Measurements from ENCODE around the gene CLDN25. TPM values are rescaled to one million over a fixed set of nuclear protein-coding genes. Genes with fewer than 3 reads are reported as not detected.

CLDN25 gene
- total RNA-seq (not detected), total RNA-seq (0 to 0.08 (median 0) reads per million in 172 experiments)
- polyA plus RNA-seq (2013, experiment 1 of 2): not detected
- not detected for polyA plus RNA-seq (2013, experiment 2 of 2)

GRCh38 chr11:113779496-113779895, at the start of gene CLDN25:
Gene CLDN25, plus strand, starts transcription at chr11:113779796. Its CDS starts 0 bp downstream, at chr11:113779796.
- Mint-ChIP-seq H3K9me3 (no peaks in the 10 kb centered on the region), H3K27me3 (peaks cover 28% of the 10 kb centered on the region), H3K27ac (no peak within 1 kb of the TSS), H3K4me3 (no peak within 1 kb of the TSS), H3K36me3 (ENCODE audit: low read depth) (no peaks in the 10 kb centered on the region), H3K4me1 (ENCODE audit: low read depth) (peaks cover 2% of the 10 kb centered on the region)
- TF ChIP-seq CTCF (IDR thresholded peaks at IDR 0.05): no peak
- Histone ChIP-seq H3K9me3 (ENCODE audit: control insufficient read depth in 1 of 2, insufficient read depth in 1 of 2, low read length in 2 of 2) (no peaks in the 10 kb centered on the region), H3K4me1 (ENCODE audit: insufficient read depth, low read length) (no peaks in the 10 kb centered on the region), H3K27ac (ENCODE audit: low read depth in 1 of 2, low read length in 2 of 2) (no peak within 1 kb of the TSS), H3K36me3 (ENCODE audit: insufficient read depth, low read length) (no peaks in the 10 kb centered on the region), H3K4me3 (ENCODE audit: low read length) (no peak within 1 kb of the TSS), H3K27me3 (ENCODE audit: control insufficient read depth in 1 of 2, insufficient read depth in 2 of 2, low read length in 2 of 2) (peaks cover 0 to 20% of the 10 kb centered on the region in 2 experiments)
- POLR2A ChIA-PET: no interaction called here
- intact Hi-C loops (cut with DNase I, micrococcal nuclease): loop anchor here (10.0 kb wide), 4 partner anchors 465 to 1705 kb away; partner anchors contain the start of genes NKAPD1 (in 1 of the 2), PIH1D2 (in 1 of the 2) and TTC12 (in 1 of the 2)
- CTCF ChIA-PET: no interaction called here
- DNase-seq (no peak), ATAC-seq (ENCODE audit: poor library complexity) (no peak)

GRCh38 chr11:113730887-113731726, 48.5 kb upstream of the CLDN25 start:
- no peak for TF ChIP-seq CTCF (IDR thresholded peaks at IDR 0.05)
- Histone ChIP-seq H3K4me3 (ENCODE audit: low read length) (no peak overlapping the region), H3K27ac (ENCODE audit: low read depth in 1 of 2, low read length in 2 of 2) (no peak overlapping the region), H3K36me3 (ENCODE audit: insufficient read depth, low read length) (peaks cover 18% of the 10 kb centered on the region), H3K4me1 (ENCODE audit: insufficient read depth, low read length) (no peaks in the 10 kb centered on the region), H3K9me3 (ENCODE audit: control insufficient read depth in 1 of 2, insufficient read depth in 1 of 2, low read length in 2 of 2) (no peaks in the 10 kb centered on the region), H3K27me3 (ENCODE audit: control insufficient read depth in 1 of 2, insufficient read depth in 2 of 2, low read length in 2 of 2) (no peaks in the 10 kb centered on the region)
- H3K9me3 Mint-ChIP-seq: no peaks in the 10 kb centered on the region
- H3K4me1 Mint-ChIP-seq (ENCODE audit: low read depth): no peaks in the 10 kb centered on the region
- CTCF ChIA-PET: no interaction called here
- POLR2A ChIA-PET: no interaction called here
- peaks cover 40% of the 10 kb centered on the region for H3K36me3 Mint-ChIP-seq (ENCODE audit: low read depth)
- intact Hi-C loops (cut with DNase I, micrococcal nuclease): loop anchor here (2.0 to 5.0 kb wide), 2 partner anchors 424 to 426 kb away; no protein-coding TSS in a partner anchor
- no peak overlapping the region for H3K4me3 Mint-ChIP-seq
- peak in 1 of 14 experiments; percentile 1 for DNase-seq
- no peak for ATAC-seq (ENCODE audit: poor library complexity)
- H3K27ac Mint-ChIP-seq: no peak overlapping the region
- no peaks in the 10 kb centered on the region for H3K27me3 Mint-ChIP-seq

GRCh38 chr11:113732092-113732491, 47.5 kb upstream of the CLDN25 start:
- no peak for TF ChIP-seq CTCF (IDR thresholded peaks at IDR 0.05)
- CTCF ChIA-PET: no interaction called here
- Histone ChIP-seq H3K27me3 (ENCODE audit: control insufficient read depth in 1 of 2, insufficient read depth in 2 of 2, low read length in 2 of 2) (no peaks in the 10 kb centered on the region), H3K4me3 (ENCODE audit: low read length) (no peak overlapping the region), H3K27ac (ENCODE audit: low read depth in 1 of 2, low read length in 2 of 2) (no peak overlapping the region), H3K9me3 (ENCODE audit: control insufficient read depth in 1 of 2, insufficient read depth in 1 of 2, low read length in 2 of 2) (no peaks in the 10 kb centered on the region), H3K36me3 (ENCODE audit: insufficient read depth, low read length) (peaks cover 26% of the 10 kb centered on the region), H3K4me1 (ENCODE audit: insufficient read depth, low read length) (no peaks in the 10 kb centered on the region)
- ATAC-seq (ENCODE audit: poor library complexity) (no peak), DNase-seq (no peak)
- intact Hi-C loops (cut with DNase I, micrococcal nuclease): loop anchor here in 1 of 2 experiments (5.0 kb wide), 1 partner anchor 425 kb away; no protein-coding TSS in a partner anchor
- H3K27me3 Mint-ChIP-seq: no peaks in the 10 kb centered on the region
- POLR2A ChIA-PET: no interaction called here
- H3K4me3 Mint-ChIP-seq: no peak overlapping the region
- H3K27ac Mint-ChIP-seq: no peak overlapping the region
- no peaks in the 10 kb centered on the region for H3K4me1 Mint-ChIP-seq (ENCODE audit: low read depth)
- peaks cover 50% of the 10 kb centered on the region for H3K36me3 Mint-ChIP-seq (ENCODE audit: low read depth)
- no peaks in the 10 kb centered on the region for H3K9me3 Mint-ChIP-seq

Data from CD4-positive, alpha-beta T cell (primary cell).